OCI-LY3 (cell line): ENCODE results near the gene TLDC2.
"Not testable (repeated sequence)": the region's sequence is repeated elsewhere in the genome, so short reads cannot be mapped to it uniquely, and the experiment has no call there.

ENCODE experiments used
- H2AFZ ChIP-seq: fragments of 200-600, 300-600 bp; shearing (Covaris generic); 2 replicates; pipeline ENCODE4 v1.6.0; 2014; ENCODE audit warnings: antibody characterized with exemption, low read depth, low read length
- H3K27ac ChIP-seq: fragments of 200-600, 300-600 bp; sonication (generic); 2 replicates; pipeline ENCODE4 v1.5.1; 2014; ENCODE audit warnings: mild to moderate bottlenecking, low read length, moderate library complexity, mixed read lengths
- H3K27me3 ChIP-seq: fragments of 200-600, 300-600 bp; sonication (generic); 2 replicates; pipeline ENCODE4 v1.6.1; 2014; ENCODE audit warnings: low read depth, low read length, mixed read lengths
- H3K36me3 ChIP-seq: fragments of 200-600, 300-600 bp; sonication (generic); replicated peaks from 2 replicates; pipeline ENCODE3; 2014; ENCODE audit warnings: low read depth, low read length, mixed read lengths
- H3K4me1 ChIP-seq: fragments of 300-600, 200-600 bp; sonication (generic); 2 replicates; pipeline ENCODE4 v1.6.1; 2014; ENCODE audit warnings: low read length, mixed read lengths
- H3K4me2 ChIP-seq: fragments of 200-600, 300-600 bp; sonication (generic); 2 replicates; pipeline ENCODE4 v1.6.1; 2014; ENCODE audit warnings: low read length, mixed read lengths
- H3K4me3 ChIP-seq: fragments of 300-600, 200-600 bp; sonication (generic); 2 replicates; pipeline ENCODE4 v1.5.1; 2014; ENCODE audit warnings: antibody characterized with exemption, mild to moderate bottlenecking, low read length, moderate library complexity
- H3K79me2 ChIP-seq: fragments of 300-600, 200-600 bp; shearing (Covaris generic); 2 replicates; pipeline ENCODE4 v1.6.1; 2014; ENCODE audit warnings: mild to moderate bottlenecking, low read length, mixed read lengths
- H3K9ac ChIP-seq: fragments of 300-600, 200-600 bp; shearing (Covaris generic); 2 replicates; pipeline ENCODE4 v1.6.0; 2014; ENCODE audit warnings: mild to moderate bottlenecking, low read length, moderate library complexity
- H3K9me3 ChIP-seq: fragments of 200-600, 300-600 bp; shearing (Covaris generic); 2 replicates; pipeline ENCODE4 v1.6.1; 2014; ENCODE audit warnings: low read length, mixed read lengths; ENCODE audit not compliant: insufficient read depth
- H4K20me1 ChIP-seq: fragments of 200-600, 300-600 bp; sonication (generic); 2 replicates; pipeline ENCODE4 v1.6.1; 2016; ENCODE audit warnings: low read length, mixed read lengths; ENCODE audit not compliant: insufficient read depth
- CTCF ChIP-seq: fragments of 200-600, 300-600 bp; sonication (generic); IDR thresholded peaks from 2 replicates; pipeline ENCODE4 v1.5.1; 2014; ENCODE audit warnings: antibody characterized with exemption, low read length, low read depth
- EZH2phosphoT487 ChIP-seq: fragments of 200-600 bp; shearing (Covaris generic); IDR thresholded peaks from 2 replicates; pipeline ENCODE4 v1.6.1; 2018; ENCODE audit warnings: antibody characterized with exemption, mixed run types, low read depth

Gene TLDC2

DNA sequence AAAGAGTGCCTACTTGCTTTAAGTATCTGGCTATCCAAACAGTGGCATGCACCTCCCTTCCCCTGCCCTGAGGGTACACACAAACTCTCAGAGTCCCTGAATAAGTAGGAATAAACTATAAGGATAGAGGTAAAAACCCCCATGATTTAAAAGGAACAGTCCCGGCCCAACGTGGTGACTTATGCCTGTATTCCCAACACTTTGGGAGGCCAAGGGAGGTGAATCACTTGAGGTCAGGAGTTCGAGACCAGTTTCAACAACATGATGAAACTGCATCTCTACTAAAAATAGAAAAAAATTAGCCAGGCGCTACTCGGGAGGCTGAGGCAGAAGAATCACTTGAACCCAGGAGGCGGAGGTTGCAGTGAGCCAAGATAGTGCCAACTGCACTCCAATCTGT is 53.4 kb downstream of the TLDC2 start:
- H3K36me3 ChIP-seq: peaks cover 14% of the 10 kb centered on the region
- no peak overlapping the region for H3K4me3 ChIP-seq
- peaks cover 5% of the 10 kb centered on the region; the same call in 1 of the 2 replicates for H3K4me1 ChIP-seq
- no peaks in the 10 kb centered on the region for H3K27me3 ChIP-seq
- H3K4me2 ChIP-seq: no peak overlapping the region
- no peak overlapping the region for H3K9ac ChIP-seq
- no peaks in the 10 kb centered on the region for H3K9me3 ChIP-seq
- H3K27ac ChIP-seq: no peak overlapping the region
- no peak overlapping the region for H2AFZ ChIP-seq
- no peaks in the 10 kb centered on the region for H3K79me2 ChIP-seq
- TF ChIP-seq CTCF (no peak), EZH2phosphoT487 (no peak)
- H4K20me1 ChIP-seq: no peaks in the 10 kb centered on the region

- H3K4me3 ChIP-seq: no peak overlapping the region
- H2AFZ ChIP-seq: no peak overlapping the region
- H3K9me3 ChIP-seq: no peaks in the 10 kb centered on the region
- TF ChIP-seq EZH2phosphoT487 (no peak), CTCF (no peak)
- H4K20me1 ChIP-seq: no peaks in the 10 kb centered on the region
- H3K4me2 ChIP-seq: no peak overlapping the region
- H3K27me3 ChIP-seq: no peaks in the 10 kb centered on the region
- no peak overlapping the region for H3K27ac ChIP-seq
- H3K79me2 ChIP-seq: no peaks in the 10 kb centered on the region
- H3K9ac ChIP-seq: no peak overlapping the region
- peaks cover 14% of the 10 kb centered on the region for H3K36me3 ChIP-seq
- H3K4me1 ChIP-seq: peaks cover 5% of the 10 kb centered on the region; the same call in 1 of the 2 replicates
These were observed 53.8 kb downstream of the TLDC2 start for GRCh38 chr20:36929691-36930090.

DNA sequence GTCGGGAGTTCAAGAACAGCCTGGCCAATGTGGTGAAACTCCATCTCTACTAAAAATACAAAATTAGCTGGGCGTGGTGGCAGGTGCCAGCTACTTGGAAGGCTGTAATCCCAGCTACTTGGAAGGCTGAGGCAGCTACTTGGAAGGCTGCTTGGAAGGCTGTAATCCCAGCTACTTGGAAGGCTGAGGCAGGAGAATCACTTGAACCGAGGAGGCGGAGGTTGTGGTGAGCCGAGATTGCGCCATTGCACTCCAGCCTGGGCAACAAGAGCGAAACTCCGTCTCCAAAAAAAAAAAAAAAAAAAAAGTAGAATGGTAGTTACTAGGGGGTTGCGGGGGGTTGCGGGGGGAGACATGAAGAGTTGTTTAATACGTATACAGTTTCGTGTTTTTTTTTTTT is 56.1 kb downstream of the TLDC2 start:
- not testable (repeated sequence) for H3K4me2 ChIP-seq, H3K9ac ChIP-seq, H3K4me3 ChIP-seq, H3K9me3 ChIP-seq, H2AFZ ChIP-seq, H3K79me2 ChIP-seq, H3K4me1 ChIP-seq, H3K27me3 ChIP-seq, H4K20me1 ChIP-seq, H3K27ac ChIP-seq
- H3K36me3 ChIP-seq: peaks cover 13% of the 10 kb centered on the region

- Histone ChIP-seq H3K9ac (no peak overlapping the region), H2AFZ (no peak overlapping the region), H4K20me1 (no peaks in the 10 kb centered on the region), H3K4me1 (no peaks in the 10 kb centered on the region), H3K9me3 (no peaks in the 10 kb centered on the region), H3K27me3 (no peaks in the 10 kb centered on the region), H3K36me3 (peaks cover 9% of the 10 kb centered on the region), H3K27ac (no peak overlapping the region), H3K4me3 (no peak overlapping the region), H3K4me2 (no peak overlapping the region), H3K79me2 (no peaks in the 10 kb centered on the region)
- TF ChIP-seq CTCF: no peak
- TF ChIP-seq EZH2phosphoT487: no peak
These were observed 56.8 kb downstream of the TLDC2 start for GRCh38 chr20:36932476-36933426.

- not testable (repeated sequence) for H3K79me2 ChIP-seq, H3K4me3 ChIP-seq, H2AFZ ChIP-seq, H3K9ac ChIP-seq, H3K4me1 ChIP-seq, H3K27ac ChIP-seq, H3K36me3 ChIP-seq, H4K20me1 ChIP-seq, H3K4me2 ChIP-seq, H3K9me3 ChIP-seq, H3K27me3 ChIP-seq
These were observed 57.6 kb downstream of the TLDC2 start for GRCh38 chr20:36933571-36933970.
